ENCODE measurements around the gene IL1R2. TPM values are rescaled to one million over a fixed set of nuclear protein-coding genes. Genes with fewer than 3 reads are reported as not detected.

IL1R2 gene
- total RNA-seq, 2 donors from 2014 or later, result 18.3 to 47.7 TPM

DNA sequence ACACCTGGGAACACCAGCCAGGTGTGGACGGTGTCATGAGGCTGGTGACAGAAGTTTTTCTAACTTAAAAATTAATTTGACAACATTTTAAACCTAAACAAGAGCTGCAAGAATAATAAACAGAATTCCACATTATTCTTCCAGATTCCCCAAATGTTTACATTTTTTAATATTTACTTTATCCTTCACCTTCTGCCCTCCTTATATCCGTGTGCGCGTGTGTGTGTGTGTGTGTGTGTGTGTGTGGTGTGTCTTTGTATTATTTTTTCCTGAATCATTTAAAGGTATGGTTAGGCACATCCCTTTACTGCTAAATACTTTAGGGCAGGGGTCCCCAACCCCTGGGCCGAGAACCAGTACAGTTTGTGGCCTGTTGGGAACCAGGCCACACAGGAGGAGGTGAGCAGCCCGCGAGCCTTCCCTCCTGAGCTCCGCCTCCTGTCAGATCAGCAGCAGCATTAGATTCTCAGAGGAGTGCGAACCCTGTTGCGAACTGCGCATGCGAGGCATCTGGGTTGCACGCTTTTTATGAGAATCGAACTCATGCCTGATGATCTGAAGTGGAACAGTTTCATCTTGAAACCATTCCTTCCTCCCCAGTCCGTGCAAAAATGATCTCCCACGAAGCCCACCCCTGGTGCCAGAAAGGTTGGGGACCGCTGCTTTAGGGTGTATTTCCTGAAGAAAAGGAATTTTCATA lies 16.4 kb upstream of the IL1R2 start:
- H3K36me3 ChIP-seq, result no peaks in the 10 kb centered on the region
- H3K9me3 ChIP-seq, result no peaks in the 10 kb centered on the region
- no peak for ATAC-seq (ENCODE audit: insufficient number of reproducible peaks, low FRiP score, low read depth)
- TF ChIP-seq, protein P1, sequence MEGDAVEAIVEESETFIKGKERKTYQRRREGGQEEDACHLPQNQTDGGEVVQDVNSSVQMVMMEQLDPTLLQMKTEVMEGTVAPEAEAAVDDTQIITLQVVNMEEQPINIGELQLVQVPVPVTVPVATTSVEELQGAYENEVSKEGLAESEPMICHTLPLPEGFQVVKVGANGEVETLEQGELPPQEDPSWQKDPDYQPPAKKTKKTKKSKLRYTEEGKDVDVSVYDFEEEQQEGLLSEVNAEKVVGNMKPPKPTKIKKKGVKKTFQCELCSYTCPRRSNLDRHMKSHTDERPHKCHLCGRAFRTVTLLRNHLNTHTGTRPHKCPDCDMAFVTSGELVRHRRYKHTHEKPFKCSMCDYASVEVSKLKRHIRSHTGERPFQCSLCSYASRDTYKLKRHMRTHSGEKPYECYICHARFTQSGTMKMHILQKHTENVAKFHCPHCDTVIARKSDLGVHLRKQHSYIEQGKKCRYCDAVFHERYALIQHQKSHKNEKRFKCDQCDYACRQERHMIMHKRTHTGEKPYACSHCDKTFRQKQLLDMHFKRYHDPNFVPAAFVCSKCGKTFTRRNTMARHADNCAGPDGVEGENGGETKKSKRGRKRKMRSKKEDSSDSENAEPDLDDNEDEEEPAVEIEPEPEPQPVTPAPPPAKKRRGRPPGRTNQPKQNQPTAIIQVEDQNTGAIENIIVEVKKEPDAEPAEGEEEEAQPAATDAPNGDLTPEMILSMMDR (IDR thresholded peaks at IDR 0.05), result no peak
- H3K4me3 ChIP-seq, result no peak overlapping the region
- H3K27me3 ChIP-seq (replicated peaks; ENCODE audit: insufficient read depth), result no peaks in the 10 kb centered on the region
- no peak overlapping the region for H3K27ac ChIP-seq
- DNase-seq (ENCODE audit: low spot score), result no peak
- H3K4me1 ChIP-seq (ENCODE audit: control insufficient read depth in 1 of 2, low read depth in 2 of 2), result peaks cover 0 to 5% of the 10 kb centered on the region in 2 donors

DNA sequence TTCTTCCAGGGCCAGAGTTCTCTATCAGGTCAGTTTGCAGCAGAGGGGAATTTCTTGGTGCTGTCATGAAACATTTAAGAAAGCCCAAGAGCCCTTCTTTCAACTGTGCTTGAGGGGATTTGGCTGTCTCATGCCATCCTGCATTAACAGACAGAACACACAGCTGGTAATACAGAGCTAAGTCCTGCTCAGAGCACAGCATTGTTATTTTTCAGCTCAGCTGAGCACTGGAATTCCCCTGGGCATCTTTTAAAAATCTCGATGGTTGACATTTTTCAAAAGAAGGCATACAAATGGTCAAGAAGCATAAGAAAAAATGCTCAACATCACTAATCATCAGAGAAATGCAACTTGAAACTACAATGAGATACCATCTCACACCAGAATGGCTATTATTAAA lies 14.9 kb upstream of the IL1R2 start:
- TF ChIP-seq, protein P1 (IDR thresholded peaks at IDR 0.05), result no peak

DNA sequence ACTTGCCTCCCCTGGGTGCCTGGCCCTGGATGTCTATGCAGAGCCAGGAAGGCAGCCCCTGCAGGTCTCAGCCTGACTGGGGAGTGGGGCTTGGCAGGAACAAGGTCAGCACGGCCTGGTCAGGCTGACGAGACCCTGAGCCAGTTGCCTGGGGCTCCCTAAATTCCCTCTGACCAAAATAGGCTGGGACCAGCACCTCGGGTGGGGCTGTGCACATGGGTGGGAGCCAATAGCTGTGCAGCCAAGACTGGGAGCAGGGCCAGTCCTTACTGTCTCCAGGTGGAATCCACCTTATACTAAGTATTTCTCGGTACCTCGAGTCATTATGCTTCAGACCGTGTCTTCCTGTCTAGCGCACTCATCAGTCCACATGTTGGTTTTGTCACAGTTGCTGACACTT lies 11.4 kb upstream of the IL1R2 start:
- H3K4me3 ChIP-seq, result no peak overlapping the region
- TF ChIP-seq, protein P1 (IDR thresholded peaks at IDR 0.05), result no peak
- no peaks in the 10 kb centered on the region for H3K27me3 ChIP-seq (replicated peaks; ENCODE audit: insufficient read depth)
- no peaks in the 10 kb centered on the region for H3K36me3 ChIP-seq
- H3K4me1 ChIP-seq (ENCODE audit: control insufficient read depth in 1 of 2, low read depth in 2 of 2), result peaks cover 0 to 15% of the 10 kb centered on the region in 2 donors
- DNase-seq (ENCODE audit: low spot score) (no peak), ATAC-seq (ENCODE audit: insufficient number of reproducible peaks, low FRiP score, low read depth) (no peak)
- H3K27ac ChIP-seq, result no peak overlapping the region
- H3K9me3 ChIP-seq, result no peaks in the 10 kb centered on the region

More for the DNA sequence above, 14.9 kb upstream of the IL1R2 start:
- Histone ChIP-seq H3K9me3 (no peaks in the 10 kb centered on the region), H3K4me1 (ENCODE audit: control insufficient read depth in 1 of 2, low read depth in 2 of 2) (peaks cover 0 to 5% of the 10 kb centered on the region in 2 donors), H3K36me3 (no peaks in the 10 kb centered on the region), H3K27ac (no peak overlapping the region), H3K27me3 (replicated peaks; ENCODE audit: insufficient read depth) (no peaks in the 10 kb centered on the region), H3K4me3 (no peak overlapping the region)
- ATAC-seq (ENCODE audit: insufficient number of reproducible peaks, low FRiP score, low read depth), result no peak
- no peak for DNase-seq (ENCODE audit: low spot score)

DNA sequence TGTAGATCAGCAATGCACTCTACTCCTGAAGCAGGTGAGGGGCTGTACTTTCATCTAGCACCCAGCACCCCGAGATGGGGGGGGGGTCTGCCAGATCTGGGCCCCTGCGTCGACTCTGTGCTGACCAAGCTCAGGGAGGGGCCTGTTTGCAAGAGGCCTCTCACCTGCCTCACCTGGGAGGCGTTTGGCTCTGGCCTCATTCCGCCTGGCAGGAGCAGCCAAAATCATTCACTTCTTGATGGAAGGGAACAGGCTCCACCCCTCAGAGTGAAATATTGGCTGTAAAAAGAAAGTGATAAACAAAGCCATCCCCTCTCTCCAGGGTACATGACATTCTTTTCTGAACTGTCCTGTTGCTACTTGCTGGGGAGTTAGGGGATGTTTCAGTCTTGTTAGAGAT lies 10.7 kb upstream of the IL1R2 start:
- ATAC-seq (ENCODE audit: insufficient number of reproducible peaks, low FRiP score, low read depth) (no peak), DNase-seq (ENCODE audit: low spot score) (no peak)
- TF ChIP-seq, protein P1 (IDR thresholded peaks at IDR 0.05), result no peak
- H3K4me1 ChIP-seq (ENCODE audit: control insufficient read depth in 1 of 2, low read depth in 2 of 2), result peaks cover 0 to 15% of the 10 kb centered on the region in 2 donors
- H3K36me3 ChIP-seq, result no peaks in the 10 kb centered on the region
- H3K27me3 ChIP-seq (replicated peaks; ENCODE audit: insufficient read depth), result no peaks in the 10 kb centered on the region
- H3K27ac ChIP-seq, result no peak overlapping the region
- no peak overlapping the region for H3K4me3 ChIP-seq
- H3K9me3 ChIP-seq, result no peaks in the 10 kb centered on the region

DNA sequence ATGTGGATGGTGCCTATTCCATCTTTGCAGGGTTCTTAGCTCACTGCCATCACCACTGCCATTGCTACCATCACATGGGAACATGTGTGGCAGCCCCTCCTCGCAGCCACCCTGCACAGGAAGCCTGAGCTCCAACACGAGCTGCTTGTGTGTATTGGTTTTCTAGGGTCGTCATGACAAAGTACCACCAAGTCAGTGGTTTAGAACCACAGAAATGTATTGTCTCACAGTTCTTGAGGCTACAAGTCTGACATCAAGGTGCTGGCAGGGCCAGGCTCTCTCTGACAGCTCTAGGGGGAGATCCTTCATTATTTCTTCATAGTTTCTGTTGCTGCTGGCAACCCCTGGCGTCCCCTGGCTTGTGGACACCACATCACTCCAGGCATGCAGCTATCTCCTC lies 10.3 kb upstream of the IL1R2 start:
- TF ChIP-seq, protein P1 (IDR thresholded peaks at IDR 0.05), result no peak

More for the DNA sequence above, 10.3 kb upstream of the IL1R2 start:
- Histone ChIP-seq H3K4me1 (ENCODE audit: control insufficient read depth in 1 of 2, low read depth in 2 of 2) (peaks cover 0 to 15% of the 10 kb centered on the region in 2 donors), H3K9me3 (no peaks in the 10 kb centered on the region), H3K27me3 (replicated peaks; ENCODE audit: insufficient read depth) (no peaks in the 10 kb centered on the region), H3K4me3 (no peak overlapping the region), H3K36me3 (no peaks in the 10 kb centered on the region), H3K27ac (no peak overlapping the region)
- DNase-seq (ENCODE audit: low spot score) (no peak), ATAC-seq (ENCODE audit: insufficient number of reproducible peaks, low FRiP score, low read depth) (no peak)
